Fibroblast of lung (primary cell): ENCODE measurements around the gene AATK. TPM values are rescaled to one million over a fixed set of nuclear protein-coding genes. Genes with fewer than 3 reads are reported as not detected.
A peak's percentile ranks its signal among the peaks of the same experiment; 100 is the strongest.

Source experiments
- DNase-seq, 2 donors: peaks; one replicate each; pipeline versions ENCODE4 v3.0.0 to v3.0.0-alpha.2; 2010; ENCODE audit warnings: low read depth in 2 of 2
- H2AFZ ChIP-seq: 2 replicates; pipeline ENCODE4 v1.5.1; 2012; ENCODE audit warnings: low read length, control low read depth, inconsistent platforms
- H3K27ac ChIP-seq: 2 replicates; pipeline ENCODE4 v1.5.1; 2011; ENCODE audit warnings: low read length, control low read depth; ENCODE audit not compliant: insufficient read depth
- H3K27me3 ChIP-seq: 2 replicates; pipeline ENCODE4 v1.5.1; 2011; ENCODE audit warnings: mild to moderate bottlenecking, low read length; ENCODE audit not compliant: control insufficient read depth, insufficient read depth
- H3K36me3 ChIP-seq: 2 replicates; pipeline ENCODE4 v1.5.1; 2011; ENCODE audit warnings: low read length; ENCODE audit not compliant: control insufficient read depth, insufficient read depth
- H3K4me1 ChIP-seq: 2 replicates; pipeline ENCODE4 v1.5.1; 2011; ENCODE audit warnings: low read length; ENCODE audit not compliant: control insufficient read depth, insufficient read depth; ENCODE audit errors: extremely low read depth
- H3K4me2 ChIP-seq: 2 replicates; pipeline ENCODE4 v1.5.1; 2011; ENCODE audit warnings: low read length, control low read depth; ENCODE audit not compliant: insufficient read depth; ENCODE audit errors: extremely low read depth
- H3K4me3 ChIP-seq, 4 experiments: fragments of 200-600 bp in 1 of 4; sonication (generic) in 1 of 4; replicated peaks in 1 of 4; 2 replicates each; pipeline ENCODE4 v1.5.1; 2011 to 2016; ENCODE audit warnings: low read length in 4 of 4, low read depth in 3 of 4, mild to moderate bottlenecking in 3 of 4, control low read depth in 2 of 4, inconsistent platforms in 1 of 4, mixed read lengths in 1 of 4; ENCODE audit not compliant: insufficient read depth in 1 of 4; ENCODE audit errors: control extremely low read depth in 1 of 4
- H3K79me2 ChIP-seq: 2 replicates; pipeline ENCODE4 v1.5.1; 2012; ENCODE audit warnings: mild to moderate bottlenecking, low read length, inconsistent platforms; ENCODE audit not compliant: control insufficient read depth, insufficient read depth
- H3K9ac ChIP-seq: 2 replicates; pipeline ENCODE4 v1.5.1; 2011; ENCODE audit warnings: mild to moderate bottlenecking, low read length, control low read depth; ENCODE audit not compliant: insufficient read depth
- H3K9me3 ChIP-seq: 2 replicates; pipeline ENCODE4 v1.5.1; 2012; ENCODE audit warnings: low read depth, low read length; ENCODE audit not compliant: control insufficient read depth, insufficient read depth
- H4K20me1 ChIP-seq: 2 replicates; pipeline ENCODE4 v1.5.1; 2011; ENCODE audit warnings: low read length; ENCODE audit not compliant: control insufficient read depth, insufficient read depth; ENCODE audit errors: extremely low read depth
- EZH2 ChIP-seq: IDR thresholded peaks from 2 replicates; pipeline ENCODE4 v1.5.1; 2012; ENCODE audit warnings: low read length, control low read depth, mild to moderate bottlenecking; ENCODE audit errors: missing control alignments
- polyA plus RNA-seq, 2 donors: library from polyadenylated mRNA; depleted of rRNA in 1 of 2; stranded (reverse) in 1 of 2; unstranded in 1 of 2; fragments of >200 nt; gene quantifications; 2 replicates each; pipeline ENCODE4 v1.2.1, GENCODE V29; 2011 to 2012; ENCODE audit warnings: missing spikeins in 1 of 2
- total RNA-seq: library from RNA; depleted of rRNA; stranded (reverse); fragments of >200 nt; gene quantifications from 2 replicates; pipeline ENCODE4 v1.2.1, GENCODE V29; 2014
- TF ChIP-seq, protein P1 (sequence below), 2 donors: IDR thresholded peaks in 1 of 2; conservative IDR thresholded peaks in 1 of 2; 1 replicate in 1 of 2; 2 replicates in 1 of 2; pipeline ENCODE4 v1.5.1; 2011 to 2012; ENCODE audit warnings: low read length in 2 of 2, control low read depth in 1 of 2, inconsistent platforms in 1 of 2, low read depth in 1 of 2, mild to moderate bottlenecking in 1 of 2

Gene AATK
- total and polyA plus RNA-seq, 2 donors (not counting 1 experiment from before 2014, with no cell fraction given), result 0.16 to 0.50 TPM

DNA sequence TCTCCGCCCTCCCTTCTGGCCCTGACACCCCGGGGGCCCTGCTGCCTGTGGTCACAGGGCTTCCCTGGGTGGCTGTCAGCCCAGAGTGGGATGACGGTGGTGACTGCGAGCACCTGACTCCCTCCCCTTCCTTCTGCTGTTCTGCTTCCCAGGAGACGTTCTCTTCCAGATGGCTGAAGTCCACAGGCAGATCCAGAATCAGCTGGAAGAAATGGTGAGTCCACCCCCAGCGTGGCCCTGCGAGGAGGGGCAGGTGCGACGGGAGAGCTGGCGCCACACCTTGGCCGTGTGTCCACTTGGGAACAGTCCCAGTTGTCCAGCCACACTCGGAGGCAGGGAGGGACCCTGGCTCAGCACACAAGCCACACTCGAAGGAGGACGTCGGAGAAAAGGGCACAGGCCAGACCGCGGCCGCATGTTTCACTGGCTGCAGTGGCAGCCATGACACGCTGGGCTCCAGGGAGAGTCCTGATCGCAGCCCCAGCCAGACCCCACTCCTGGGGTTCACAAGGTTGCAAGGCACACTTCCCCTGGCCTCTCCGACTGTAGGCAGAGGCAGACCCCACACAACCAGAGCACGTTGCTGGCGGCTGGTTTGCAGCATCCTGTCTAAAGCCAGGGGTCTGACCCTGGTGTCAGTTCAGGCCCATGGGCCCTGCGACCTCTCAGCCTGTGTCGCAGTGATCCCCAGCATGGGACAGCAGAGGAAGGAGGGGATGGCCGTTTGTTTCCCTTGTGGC is 81.2 kb downstream of the AATK start:
- no peak overlapping the region for H2AFZ ChIP-seq
- no peak overlapping the region for H3K4me3 ChIP-seq
- no peaks in the 10 kb centered on the region for H3K9me3 ChIP-seq
- TF ChIP-seq, protein P1, sequence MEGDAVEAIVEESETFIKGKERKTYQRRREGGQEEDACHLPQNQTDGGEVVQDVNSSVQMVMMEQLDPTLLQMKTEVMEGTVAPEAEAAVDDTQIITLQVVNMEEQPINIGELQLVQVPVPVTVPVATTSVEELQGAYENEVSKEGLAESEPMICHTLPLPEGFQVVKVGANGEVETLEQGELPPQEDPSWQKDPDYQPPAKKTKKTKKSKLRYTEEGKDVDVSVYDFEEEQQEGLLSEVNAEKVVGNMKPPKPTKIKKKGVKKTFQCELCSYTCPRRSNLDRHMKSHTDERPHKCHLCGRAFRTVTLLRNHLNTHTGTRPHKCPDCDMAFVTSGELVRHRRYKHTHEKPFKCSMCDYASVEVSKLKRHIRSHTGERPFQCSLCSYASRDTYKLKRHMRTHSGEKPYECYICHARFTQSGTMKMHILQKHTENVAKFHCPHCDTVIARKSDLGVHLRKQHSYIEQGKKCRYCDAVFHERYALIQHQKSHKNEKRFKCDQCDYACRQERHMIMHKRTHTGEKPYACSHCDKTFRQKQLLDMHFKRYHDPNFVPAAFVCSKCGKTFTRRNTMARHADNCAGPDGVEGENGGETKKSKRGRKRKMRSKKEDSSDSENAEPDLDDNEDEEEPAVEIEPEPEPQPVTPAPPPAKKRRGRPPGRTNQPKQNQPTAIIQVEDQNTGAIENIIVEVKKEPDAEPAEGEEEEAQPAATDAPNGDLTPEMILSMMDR (conservative IDR thresholded peaks at IDR 0.05 in 1 of 2, IDR thresholded peaks at IDR 0.05 in 1 of 2; ENCODE audit: low read depth in 1 of 2, low read length in 2 of 2), result no peak
- no peak for TF ChIP-seq EZH2
- peaks cover 2% of the 10 kb centered on the region for H3K36me3 ChIP-seq
- DNase-seq, result no peak
- no peak overlapping the region for H3K4me2 ChIP-seq
- no peaks in the 10 kb centered on the region for H3K4me1 ChIP-seq
- H3K9ac ChIP-seq, result no peak overlapping the region
- H4K20me1 ChIP-seq, result no peaks in the 10 kb centered on the region
- H3K79me2 ChIP-seq, result no peaks in the 10 kb centered on the region
- H3K27me3 ChIP-seq, result no peaks in the 10 kb centered on the region
- H3K27ac ChIP-seq, result no peak overlapping the region

DNA sequence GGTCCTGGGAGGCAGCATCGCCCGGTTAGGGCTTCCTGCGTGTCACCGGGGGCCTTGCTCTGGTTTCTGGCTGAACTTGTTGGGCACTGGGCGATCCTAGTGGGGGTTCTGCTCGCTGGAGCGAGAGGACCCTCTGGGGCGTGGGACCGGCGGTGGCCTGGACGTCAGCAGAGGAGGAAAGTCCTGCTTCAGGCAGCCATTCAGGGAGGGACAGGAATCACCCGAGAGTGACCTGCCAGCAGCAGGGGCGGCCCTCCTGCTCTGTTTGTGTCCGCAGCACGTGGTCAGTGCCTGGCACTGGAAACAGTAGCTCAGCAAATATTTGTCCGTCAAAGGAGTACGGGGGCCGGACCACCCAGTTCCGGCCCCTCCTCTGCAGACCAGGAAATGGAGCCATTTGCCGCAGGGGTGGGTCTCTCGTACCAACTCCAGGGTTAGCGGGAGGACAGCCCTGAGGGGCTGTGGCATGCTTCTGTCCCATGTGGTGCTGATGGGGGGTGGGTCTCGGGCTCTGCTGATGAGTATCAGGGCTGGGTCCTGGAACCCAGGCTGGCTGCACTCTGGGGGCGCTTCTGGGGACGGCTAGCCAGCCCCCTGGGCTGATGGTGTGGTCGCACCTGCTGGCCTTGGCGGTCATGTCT is 82.8 kb downstream of the AATK start:
- H3K27ac ChIP-seq, result no peak overlapping the region
- no peak overlapping the region for H3K9ac ChIP-seq
- H3K4me2 ChIP-seq, result no peak overlapping the region
- H3K27me3 ChIP-seq, result no peaks in the 10 kb centered on the region
- no peaks in the 10 kb centered on the region for H4K20me1 ChIP-seq
- no peak overlapping the region for H2AFZ ChIP-seq
- no peak for TF ChIP-seq EZH2
- TF ChIP-seq, protein P1 (conservative IDR thresholded peaks at IDR 0.05 in 1 of 2, IDR thresholded peaks at IDR 0.05 in 1 of 2; ENCODE audit: low read depth in 1 of 2, low read length in 2 of 2), result no peak
- H3K36me3 ChIP-seq, result peaks cover 2% of the 10 kb centered on the region
- no peak overlapping the region for H3K4me3 ChIP-seq
- no peaks in the 10 kb centered on the region for H3K9me3 ChIP-seq
- H3K4me1 ChIP-seq, result no peaks in the 10 kb centered on the region
- no peaks in the 10 kb centered on the region for H3K79me2 ChIP-seq
- DNase-seq, result peak in 1 of 2 donors; percentile 11

DNA sequence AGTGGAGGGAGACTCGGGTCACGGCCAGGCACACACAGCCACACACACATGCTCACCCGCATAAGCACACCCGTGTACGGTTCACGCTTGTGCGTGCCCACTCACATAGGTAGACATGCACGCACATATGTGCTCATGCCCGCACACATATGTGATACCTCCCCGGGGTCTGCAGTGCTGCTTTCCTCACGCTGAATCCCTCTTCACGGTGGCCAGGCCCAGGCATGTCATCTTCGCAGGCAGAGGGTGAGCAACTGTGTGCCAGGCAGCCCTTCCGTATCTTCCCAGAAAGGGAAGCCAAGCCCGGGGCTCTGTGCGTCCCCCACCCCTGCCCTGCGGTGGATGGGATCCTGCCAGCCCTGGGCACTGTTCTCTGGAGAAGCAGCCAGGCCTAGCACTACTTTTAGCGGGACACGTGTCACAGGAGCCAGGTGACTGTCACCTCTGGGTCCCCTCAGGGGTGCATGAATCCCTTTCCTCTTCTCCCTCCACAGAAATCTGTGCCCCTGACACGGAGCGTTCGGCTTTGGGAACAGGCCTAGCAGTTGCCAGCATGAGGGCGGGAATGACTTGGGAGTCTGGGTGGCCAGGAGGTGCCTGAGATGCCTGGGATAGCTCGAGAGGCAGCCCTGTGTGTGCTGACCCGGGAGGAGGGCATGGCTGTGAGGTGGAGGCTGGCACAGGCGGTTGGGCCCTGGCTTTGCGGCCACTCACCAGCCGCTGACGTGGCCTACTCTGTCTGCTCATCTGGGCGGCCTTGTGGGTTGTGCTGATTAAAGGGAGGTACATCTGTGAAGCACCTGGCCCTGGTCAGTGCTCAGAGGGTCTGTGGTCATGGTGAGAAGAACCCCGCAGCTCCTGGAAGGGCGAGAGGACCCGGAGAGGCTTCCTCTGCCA is 83.6 kb downstream of the AATK start:
- Histone ChIP-seq H3K27me3 (no peaks in the 10 kb centered on the region), H3K9me3 (no peaks in the 10 kb centered on the region), H3K79me2 (no peaks in the 10 kb centered on the region), H4K20me1 (no peaks in the 10 kb centered on the region), H3K27ac (no peak overlapping the region), H3K9ac (no peak overlapping the region), H3K4me1 (no peaks in the 10 kb centered on the region), H3K36me3 (no peaks in the 10 kb centered on the region), H3K4me3 (no peak overlapping the region), H3K4me2 (no peak overlapping the region), H2AFZ (no peak overlapping the region)
- peak in 1 of 2 donors; percentile 19 for DNase-seq
- no peak for TF ChIP-seq EZH2
- TF ChIP-seq, protein P1 (conservative IDR thresholded peaks at IDR 0.05 in 1 of 2, IDR thresholded peaks at IDR 0.05 in 1 of 2; ENCODE audit: low read depth in 1 of 2, low read length in 2 of 2), result no peak
